Measurements from ENCODE around the gene USP24. TPM values are rescaled to one million over a fixed set of nuclear protein-coding genes. Genes with fewer than 3 reads are reported as not detected.
"Not testable (repeated sequence)": the region's sequence is repeated elsewhere in the genome, so short reads cannot be mapped to it uniquely, and the experiment has no call there.

USP24 gene
- total RNA-seq, 1 donor: 43.1 TPM

- Histone ChIP-seq H3K4me2 (ENCODE audit: insufficient read depth, low read length) (no peak overlapping the region), H3K4me1 (ENCODE audit: insufficient read depth, low read length) (peaks cover 18% of the 10 kb centered on the region), H2AFZ (ENCODE audit: low read length) (no peak overlapping the region), H3K79me2 (ENCODE audit: insufficient read depth, low read length) (peaks cover 92% of the 10 kb centered on the region), H3K27me3 (ENCODE audit: insufficient read depth, low read length) (no peaks in the 10 kb centered on the region), H3K27ac (ENCODE audit: low read depth, low read length) (no peak overlapping the region), H3K9me3 (ENCODE audit: low read depth, low read length) (no peaks in the 10 kb centered on the region), H3K36me3 (ENCODE audit: insufficient read depth, low read length) (no peaks in the 10 kb centered on the region), H3K4me3 (ENCODE audit: insufficient read depth, low read length) (no peak overlapping the region), H4K20me1 (ENCODE audit: insufficient read depth, low read length) (peaks cover 36% of the 10 kb centered on the region)
- no peak for DNase-seq (ENCODE audit: insufficient read length, low spot score, missing footprints)
- no peak for TF ChIP-seq CTCF (IDR thresholded peaks at IDR 0.05; ENCODE audit: extremely low read depth, low read depth, low read length)
These were observed 23.1 kb downstream of the USP24 start for GRCh38 chr1:55192093-55192492.

DNA sequence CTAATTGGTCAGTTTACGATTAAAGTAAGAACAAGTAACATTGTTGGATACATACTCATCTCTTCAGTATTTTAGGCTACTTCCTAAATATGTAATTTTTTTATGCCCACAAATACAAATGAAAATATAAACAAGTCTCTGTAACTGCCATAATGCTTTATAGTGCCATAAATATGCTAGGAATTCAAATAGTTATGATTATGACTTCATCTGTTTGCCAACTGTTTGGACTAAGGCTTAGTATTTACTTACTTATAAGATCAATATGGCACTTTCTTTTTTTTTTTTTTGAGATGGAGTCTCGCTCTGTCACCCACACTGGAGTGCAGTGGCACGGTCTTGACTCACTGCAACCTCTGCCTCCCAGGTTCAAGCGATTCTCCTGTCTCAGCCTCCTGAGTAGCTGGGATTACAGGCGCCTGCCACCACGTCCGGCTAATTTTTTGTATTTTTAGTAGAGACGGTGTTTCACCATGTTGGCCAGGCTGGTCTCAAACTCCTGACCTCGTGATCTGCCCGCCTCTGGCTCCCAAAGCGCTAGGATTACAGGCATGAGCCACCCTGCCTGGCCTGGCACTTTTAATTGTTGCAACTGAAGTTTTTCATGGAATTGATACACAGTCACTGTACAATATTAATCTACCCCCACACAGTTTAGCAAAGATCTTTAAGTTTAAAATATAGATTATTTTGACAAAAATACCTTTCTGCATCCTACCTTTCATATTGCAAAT is 23.8 kb downstream of the USP24 start:
- not testable (repeated sequence) for H3K27ac ChIP-seq (ENCODE audit: low read depth, low read length); H3K4me3 ChIP-seq (ENCODE audit: insufficient read depth, low read length); H3K4me2 ChIP-seq (ENCODE audit: insufficient read depth, low read length); H3K27me3 ChIP-seq (ENCODE audit: insufficient read depth, low read length); H3K36me3 ChIP-seq (ENCODE audit: insufficient read depth, low read length); DNase-seq (ENCODE audit: insufficient read length, low spot score, missing footprints); H3K9me3 ChIP-seq (ENCODE audit: low read depth, low read length); H2AFZ ChIP-seq (ENCODE audit: low read length)
- Histone ChIP-seq H3K4me1 (ENCODE audit: insufficient read depth, low read length) (peaks cover 14% of the 10 kb centered on the region), H4K20me1 (ENCODE audit: insufficient read depth, low read length) (peaks cover 31% of the 10 kb centered on the region), H3K79me2 (ENCODE audit: insufficient read depth, low read length) (peaks cover 92% of the 10 kb centered on the region)

GRCh38 chr1:55190109-55190508 is 25.1 kb downstream of the USP24 start:
- no peak for DNase-seq (ENCODE audit: insufficient read length, low spot score, missing footprints)
- peaks cover 91% of the 10 kb centered on the region for H3K79me2 ChIP-seq (ENCODE audit: insufficient read depth, low read length)
- H3K27ac ChIP-seq (ENCODE audit: low read depth, low read length): no peak overlapping the region
- H3K4me1 ChIP-seq (ENCODE audit: insufficient read depth, low read length): peaks cover 2% of the 10 kb centered on the region
- no peaks in the 10 kb centered on the region for H3K9me3 ChIP-seq (ENCODE audit: low read depth, low read length)
- H3K4me2 ChIP-seq (ENCODE audit: insufficient read depth, low read length): no peak overlapping the region
- H3K36me3 ChIP-seq (ENCODE audit: insufficient read depth, low read length): no peaks in the 10 kb centered on the region
- H2AFZ ChIP-seq (ENCODE audit: low read length): no peak overlapping the region
- no peak overlapping the region for H3K4me3 ChIP-seq (ENCODE audit: insufficient read depth, low read length)
- no peak for TF ChIP-seq CTCF (IDR thresholded peaks at IDR 0.05; ENCODE audit: extremely low read depth, low read depth, low read length)
- peaks cover 21% of the 10 kb centered on the region for H4K20me1 ChIP-seq (ENCODE audit: insufficient read depth, low read length)
- no peaks in the 10 kb centered on the region for H3K27me3 ChIP-seq (ENCODE audit: insufficient read depth, low read length)

GRCh38 chr1:55188909-55189308 is 26.3 kb downstream of the USP24 start:
- Histone ChIP-seq H3K27ac (ENCODE audit: low read depth, low read length) (no peak overlapping the region), H3K9me3 (ENCODE audit: low read depth, low read length) (no peaks in the 10 kb centered on the region), H3K36me3 (ENCODE audit: insufficient read depth, low read length) (no peaks in the 10 kb centered on the region), H3K79me2 (ENCODE audit: insufficient read depth, low read length) (peaks cover 90% of the 10 kb centered on the region), H2AFZ (ENCODE audit: low read length) (no peak overlapping the region), H3K4me1 (ENCODE audit: insufficient read depth, low read length) (peaks cover 2% of the 10 kb centered on the region), H3K4me2 (ENCODE audit: insufficient read depth, low read length) (no peak overlapping the region), H3K27me3 (ENCODE audit: insufficient read depth, low read length) (no peaks in the 10 kb centered on the region), H3K4me3 (ENCODE audit: insufficient read depth, low read length) (no peak overlapping the region), H4K20me1 (ENCODE audit: insufficient read depth, low read length) (peaks cover 16% of the 10 kb centered on the region)
- DNase-seq (ENCODE audit: insufficient read length, low spot score, missing footprints): no peak
- TF ChIP-seq CTCF (IDR thresholded peaks at IDR 0.05; ENCODE audit: extremely low read depth, low read depth, low read length): no peak

All from osteoblast (primary cell).